Immature natural killer cell (primary cell): ENCODE results near the gene USP21. TPM values are rescaled to one million over a fixed set of nuclear protein-coding genes. Genes with fewer than 3 reads are reported as not detected.

ENCODE experiments used
- DNase-seq, 3 donors: peaks; one replicate each; pipeline ENCODE4 v3.0.0; 2022; ENCODE audit warnings: mixed read lengths in 1 of 3
- H3K27ac Mint-ChIP-seq, 6 donors: one replicate each; pipeline ENCODE4 v1.8.0; 2020; ENCODE audit warnings: mixed read lengths in 6 of 6, mild to moderate bottlenecking in 5 of 6, inconsistent platforms in 4 of 6, moderate library complexity in 3 of 6
- H3K27me3 Mint-ChIP-seq, 3 donors: one replicate each; pipeline ENCODE4 v1.8.0; 2020 to 2021; ENCODE audit warnings: low read depth in 3 of 3, mild to moderate bottlenecking in 3 of 3, mixed read lengths in 3 of 3, moderate library complexity in 3 of 3, inconsistent platforms in 1 of 3
- H3K36me3 Mint-ChIP-seq, 3 donors: one replicate each; pipeline ENCODE4 v1.8.0; 2020; ENCODE audit warnings: mixed read lengths in 3 of 3, inconsistent platforms in 2 of 3, mild to moderate bottlenecking in 2 of 3
- H3K4me1 Mint-ChIP-seq, 2 donors: one replicate each; pipeline ENCODE4 v1.8.0; 2020; ENCODE audit warnings: inconsistent platforms in 2 of 2, mild to moderate bottlenecking in 2 of 2, mixed read lengths in 2 of 2, moderate library complexity in 1 of 2
- H3K4me3 Mint-ChIP-seq, 5 donors: one replicate each; pipeline ENCODE4 v1.8.0; 2020; ENCODE audit warnings: mild to moderate bottlenecking in 5 of 5, mixed read lengths in 5 of 5, inconsistent platforms in 3 of 5, moderate library complexity in 3 of 5
- H3K9me3 Mint-ChIP-seq, 6 donors: one replicate each; pipeline ENCODE4 v1.8.0; 2020; ENCODE audit warnings: mild to moderate bottlenecking in 6 of 6, mixed read lengths in 6 of 6, inconsistent platforms in 4 of 6, moderate library complexity in 3 of 6
- polyA plus RNA-seq, 3 donors: library from polyadenylated mRNA; unstranded; fragments of 300-500 nt; fragmentation: Illumina TruSeq; gene quantifications; one replicate each; pipeline ENCODE4 v1.2.3, GENCODE V29; 2021

The USP21 gene
- polyA plus RNA-seq, 3 donors from 2014 or later, result 9.0 to 25.5 (median 14.7) TPM

DNA sequence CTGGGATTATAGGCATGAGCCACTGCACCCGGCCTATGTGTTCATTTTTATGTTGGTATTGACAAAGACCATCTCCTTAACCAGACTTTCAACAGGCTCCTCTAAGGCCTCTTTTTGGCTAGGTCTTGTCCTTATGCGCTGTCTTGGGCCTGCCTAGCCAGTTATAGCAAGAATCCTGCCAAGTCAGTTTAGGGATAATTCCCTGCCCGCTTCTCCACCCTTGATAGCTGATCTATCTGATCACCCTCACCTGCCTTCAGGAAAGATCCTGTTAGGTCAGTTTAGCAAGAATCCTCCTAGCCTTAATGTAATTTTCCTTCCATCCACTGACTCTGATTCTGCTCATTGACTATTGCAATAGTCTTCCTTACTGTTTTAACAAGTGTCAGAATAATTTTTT lies 20.4 kb downstream of the USP21 start:
- Mint-ChIP-seq H3K4me1 (peaks cover 83 to 92% of the 10 kb centered on the region in 2 donors), H3K4me3 (peak overlapping the region in 4 of 5 donors; percentile 21 to 60 (median 41))

DNA sequence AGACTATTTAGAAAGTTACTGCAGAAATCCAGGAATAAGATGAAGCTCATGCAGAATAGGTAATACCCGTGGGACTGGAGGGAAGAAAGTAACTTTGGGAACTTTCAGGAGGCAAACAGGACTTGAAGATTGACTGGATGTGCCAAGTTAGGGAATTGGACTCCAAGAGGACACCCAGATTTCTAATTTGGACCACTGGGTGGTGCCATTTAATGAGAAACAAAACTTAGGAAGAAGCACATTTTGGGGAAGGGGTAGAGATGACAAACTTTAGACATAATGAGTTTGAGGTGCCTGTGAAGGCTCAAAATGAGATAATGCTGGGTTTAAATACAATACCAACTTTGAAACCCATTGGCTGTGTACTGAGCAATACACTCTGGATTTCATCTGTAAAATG lies 21.3 kb downstream of the USP21 start:
- DNase-seq, result no peak
- H3K4me3 Mint-ChIP-seq, result peak overlapping the region; percentile 18 to 63 (median 36)
- H3K27me3 Mint-ChIP-seq, result peaks cover 0 to 13% (median 9%) of the 10 kb centered on the region in 3 donors
- peaks cover 0 to 3% (median 3%) of the 10 kb centered on the region in 3 donors for H3K36me3 Mint-ChIP-seq
- peaks cover 84 to 92% of the 10 kb centered on the region in 2 donors for H3K4me1 Mint-ChIP-seq
- no peaks in the 10 kb centered on the region for H3K9me3 Mint-ChIP-seq
- H3K27ac Mint-ChIP-seq, result peak overlapping the region; percentile 67 to 95 (median 88)

More for the DNA sequence above, 20.4 kb downstream of the USP21 start:
- Mint-ChIP-seq H3K9me3 (no peaks in the 10 kb centered on the region), H3K27ac (peak overlapping the region in 5 of 6 donors; percentile 73 to 90 (median 84)), H3K36me3 (peaks cover 2 to 3% (median 3%) of the 10 kb centered on the region in 3 donors), H3K27me3 (peaks cover 0 to 7% (median 5%) of the 10 kb centered on the region in 3 donors)
- DNase-seq, result no peak

DNA sequence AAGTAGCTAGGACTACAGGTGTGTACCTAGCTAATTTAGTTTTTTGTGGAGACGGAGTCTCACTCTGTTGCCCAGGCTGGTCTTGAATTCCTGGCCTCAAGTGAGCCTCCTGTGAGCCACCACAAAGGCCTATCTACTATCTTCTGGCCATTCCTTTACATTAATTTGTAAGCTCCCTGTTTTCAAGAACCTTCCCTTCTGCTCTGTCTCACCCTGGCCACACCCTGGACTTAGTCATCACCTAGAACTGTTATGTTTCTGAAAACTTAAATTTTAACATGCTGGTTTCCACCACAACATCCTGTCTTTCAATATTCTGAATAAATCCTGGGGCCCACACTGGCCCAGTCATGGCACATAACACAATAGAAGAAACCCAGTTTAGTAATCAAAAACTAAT lies 22.9 kb downstream of the USP21 start:
- Mint-ChIP-seq H3K4me3 (peak overlapping the region; percentile 78 to 85 (median 83)), H3K36me3 (peaks cover 0 to 3% (median 3%) of the 10 kb centered on the region in 3 donors), H3K4me1 (peaks cover 84 to 92% of the 10 kb centered on the region in 2 donors), H3K27me3 (peaks cover 0 to 13% (median 9%) of the 10 kb centered on the region in 3 donors), H3K27ac (peak overlapping the region; percentile 88 to 99 (median 96)), H3K9me3 (no peaks in the 10 kb centered on the region)
- DNase-seq, result peak; percentile 61 to 70 (median 66)

DNA sequence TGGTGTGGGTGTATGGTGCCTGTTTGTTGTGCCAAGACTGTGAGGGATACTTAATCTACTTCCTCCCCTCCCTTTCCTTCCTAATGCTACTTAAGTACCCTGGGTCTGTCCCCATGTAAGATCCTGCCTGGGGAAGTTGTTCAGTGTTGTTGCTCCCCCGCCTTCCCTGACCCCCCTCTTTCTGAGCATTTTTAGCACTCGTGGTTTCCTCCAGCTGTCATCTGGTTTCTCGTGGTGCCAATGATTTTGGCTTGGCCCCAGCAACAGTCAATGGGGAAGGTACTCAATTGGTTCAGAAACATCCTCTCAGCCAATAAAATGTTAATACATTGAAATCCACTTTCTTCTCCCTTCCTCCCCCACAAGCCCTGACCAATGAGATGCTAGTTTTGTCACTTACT lies 26.0 kb downstream of the USP21 start:
- Mint-ChIP-seq H3K27ac (peak overlapping the region; percentile 88 to 94 (median 94)), H3K4me3 (peak overlapping the region; percentile 80 to 85 (median 83)), H3K27me3 (peaks cover 0 to 13% (median 9%) of the 10 kb centered on the region in 3 donors), H3K9me3 (no peaks in the 10 kb centered on the region), H3K4me1 (peaks cover 80 to 90% of the 10 kb centered on the region in 2 donors), H3K36me3 (peaks cover 0 to 3% (median 2%) of the 10 kb centered on the region in 3 donors)
- DNase-seq, result peak; percentile 82 to 87 (median 83)

DNA sequence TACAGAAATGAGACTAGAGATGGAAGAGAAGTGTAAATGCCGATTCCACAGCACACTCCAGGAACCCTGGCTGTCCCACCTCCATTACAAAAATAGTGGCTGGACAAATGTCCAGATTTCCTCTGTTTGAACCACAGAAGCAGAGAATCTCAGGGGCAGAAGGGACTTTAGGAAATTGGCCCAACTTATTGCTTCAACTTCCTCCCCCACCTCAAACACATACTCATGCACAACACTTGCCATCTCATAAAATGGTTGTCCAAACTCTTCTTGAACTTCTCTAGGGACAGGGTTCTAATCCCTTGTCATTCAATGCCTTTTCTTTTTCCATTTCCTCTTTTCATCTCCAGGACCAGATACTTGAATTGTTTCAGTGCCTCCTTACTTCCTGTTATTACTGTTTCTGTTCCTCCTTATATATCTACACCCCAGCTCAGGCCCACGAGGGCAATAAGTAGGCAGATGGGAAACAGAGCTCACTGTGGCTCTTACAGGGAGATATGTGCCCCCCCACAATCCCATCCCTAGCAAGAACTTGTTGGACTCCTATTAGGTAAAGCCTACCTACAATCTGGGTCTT lies 26.5 kb downstream of the USP21 start:
- Mint-ChIP-seq H3K9me3 (no peaks in the 10 kb centered on the region), H3K36me3 (peaks cover 0 to 3% (median 0%) of the 10 kb centered on the region in 3 donors), H3K4me3 (peak overlapping the region; percentile 80 to 85 (median 83)), H3K27me3 (peaks cover 0 to 13% (median 9%) of the 10 kb centered on the region in 3 donors), H3K27ac (peak overlapping the region; percentile 88 to 94 (median 94)), H3K4me1 (peaks cover 74 to 85% of the 10 kb centered on the region in 2 donors)
- DNase-seq, result no peak

DNA sequence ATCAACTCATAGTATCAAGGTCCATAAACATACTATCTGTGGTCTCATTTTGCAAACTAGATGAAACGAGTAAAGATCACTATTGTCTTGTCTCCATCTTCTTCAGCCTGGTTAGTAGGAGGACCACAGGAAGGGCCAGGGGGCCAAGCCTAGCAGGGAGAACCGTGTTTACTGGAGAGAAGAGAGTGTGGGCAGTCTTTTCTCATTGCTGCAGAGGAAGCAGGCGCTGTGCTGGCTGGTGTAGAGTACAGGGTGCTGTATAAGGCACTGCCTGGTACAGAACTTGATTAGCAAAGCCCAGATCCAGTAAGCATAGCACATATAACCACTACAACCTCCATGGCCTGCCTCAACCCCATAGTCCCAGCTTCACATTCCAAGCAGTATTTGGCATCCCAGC lies 28.0 kb downstream of the USP21 start:
- H3K36me3 Mint-ChIP-seq, result peaks cover 0 to 3% (median 0%) of the 10 kb centered on the region in 3 donors
- H3K9me3 Mint-ChIP-seq, result no peaks in the 10 kb centered on the region
- peaks cover under 1 to 13% (median 7%) of the 10 kb centered on the region in 3 donors for H3K27me3 Mint-ChIP-seq
- DNase-seq, result no peak
- H3K4me1 Mint-ChIP-seq, result peaks cover 70 to 75% of the 10 kb centered on the region in 2 donors
- H3K4me3 Mint-ChIP-seq, result peak overlapping the region in 4 of 5 donors; percentile 30 to 69 (median 56)
- H3K27ac Mint-ChIP-seq, result peak overlapping the region; percentile 88 to 94 (median 94)

DNA sequence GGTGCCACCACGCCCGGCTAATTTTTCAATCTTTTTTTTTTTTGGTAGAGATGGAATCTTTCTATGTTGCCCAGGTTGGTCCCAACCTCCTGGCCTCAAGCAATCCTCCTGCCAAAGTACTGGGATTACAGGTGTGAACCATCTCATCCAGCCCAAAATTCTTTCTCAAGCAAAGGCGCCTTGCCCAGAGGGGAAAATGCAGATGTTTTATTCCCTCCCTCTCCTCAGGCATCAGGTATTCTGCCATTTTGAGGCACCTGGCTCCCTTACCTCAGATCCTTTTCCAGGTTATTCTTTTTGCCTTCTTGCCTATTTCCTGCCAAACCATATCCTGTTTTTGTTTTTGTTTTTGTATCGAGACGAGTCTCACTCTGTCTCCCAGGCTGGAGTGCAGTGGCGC lies 29.1 kb downstream of the USP21 start:
- no peaks in the 10 kb centered on the region for H3K36me3 Mint-ChIP-seq
- H3K4me3 Mint-ChIP-seq, result no peak overlapping the region
- H3K4me1 Mint-ChIP-seq, result peaks cover 72 to 75% of the 10 kb centered on the region in 2 donors
- H3K27ac Mint-ChIP-seq, result peak overlapping the region in 5 of 6 donors; percentile 75 to 93 (median 79)
- DNase-seq, result no peak
- no peaks in the 10 kb centered on the region for H3K9me3 Mint-ChIP-seq
- peaks cover 2 to 13% (median 4%) of the 10 kb centered on the region in 3 donors for H3K27me3 Mint-ChIP-seq

DNA sequence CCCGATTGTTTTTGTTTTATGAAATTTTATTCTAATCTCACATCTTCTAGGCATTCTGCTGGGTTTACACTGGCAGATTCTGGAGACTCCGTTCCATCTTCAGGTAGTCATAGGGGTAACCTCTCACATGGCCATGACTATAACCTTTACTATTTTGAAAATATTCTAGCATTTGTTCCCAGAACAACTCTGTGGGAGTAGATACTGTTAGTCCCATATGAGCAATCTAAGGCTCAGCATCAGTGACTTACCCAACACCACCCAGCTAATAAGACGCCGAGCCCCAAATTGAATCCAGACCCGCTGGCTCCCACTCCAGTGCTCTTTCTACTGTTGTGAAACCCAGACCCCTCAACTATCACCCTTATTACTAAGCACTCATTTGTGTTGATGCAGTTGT lies 29.7 kb downstream of the USP21 start:
- Mint-ChIP-seq H3K4me1 (peaks cover 71 to 75% of the 10 kb centered on the region in 2 donors), H3K4me3 (no peak overlapping the region), H3K9me3 (no peaks in the 10 kb centered on the region), H3K27ac (peak overlapping the region in 5 of 6 donors; percentile 20 to 68 (median 55)), H3K36me3 (no peaks in the 10 kb centered on the region), H3K27me3 (peaks cover 2 to 10% (median 4%) of the 10 kb centered on the region in 3 donors)
- DNase-seq, result no peak

DNA sequence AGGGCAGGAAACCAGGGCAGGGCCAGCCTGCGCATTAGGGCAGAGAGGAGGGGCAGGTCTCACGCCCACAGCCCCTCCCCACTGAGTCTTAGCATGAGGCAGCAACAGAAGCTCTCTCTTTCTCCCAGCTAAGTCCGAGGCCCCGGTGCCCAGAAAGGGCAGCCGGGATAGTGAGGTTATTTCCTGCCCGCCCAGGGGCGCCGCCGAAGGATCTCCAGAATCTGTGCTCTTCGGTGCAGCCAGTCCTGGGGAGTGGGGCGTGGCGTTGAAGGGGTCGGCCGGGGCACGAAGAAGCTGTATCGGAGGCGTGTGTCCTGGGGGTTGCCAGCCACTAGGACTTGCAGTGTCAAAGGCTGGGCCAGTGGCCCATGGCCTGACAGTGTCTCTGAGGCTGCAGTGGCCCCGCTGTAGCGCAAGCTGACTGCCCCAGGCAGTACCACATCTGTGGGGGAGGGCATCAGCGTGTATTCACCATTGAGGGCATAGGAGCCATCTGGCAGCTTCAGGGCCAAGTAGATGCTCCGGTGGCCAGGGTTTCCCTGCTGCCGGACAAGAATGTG lies 31.7 kb downstream of the USP21 start:
- Mint-ChIP-seq H3K4me3 (no peak overlapping the region), H3K27me3 (peaks cover 0 to 2% (median 0%) of the 10 kb centered on the region in 3 donors), H3K9me3 (no peaks in the 10 kb centered on the region), H3K27ac (no peak overlapping the region), H3K4me1 (peaks cover 70 to 75% of the 10 kb centered on the region in 2 donors), H3K36me3 (no peaks in the 10 kb centered on the region)
- DNase-seq, result no peak

DNA sequence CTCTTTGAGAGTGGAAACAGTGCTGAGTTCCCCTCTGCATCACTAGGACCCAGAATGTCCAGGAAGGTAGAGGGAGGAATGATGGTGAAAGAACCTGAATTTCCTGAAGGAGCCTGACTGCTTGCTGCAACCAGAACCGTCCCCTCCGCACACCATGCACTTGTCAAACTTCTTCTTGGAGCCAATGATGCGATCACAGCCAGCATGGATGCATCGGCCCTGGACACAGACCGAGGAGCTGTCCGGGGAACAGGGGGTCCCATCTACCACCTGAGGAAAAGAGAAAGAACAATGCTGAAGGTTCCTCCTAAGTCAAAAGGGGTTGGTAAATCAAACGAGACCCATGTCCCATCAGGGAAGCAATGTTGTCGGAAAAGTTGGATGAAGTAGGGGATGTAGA lies 32.7 kb downstream of the USP21 start:
- Mint-ChIP-seq H3K9me3 (no peaks in the 10 kb centered on the region), H3K27me3 (peaks cover 0 to 2% (median 0%) of the 10 kb centered on the region in 3 donors), H3K27ac (no peak overlapping the region), H3K36me3 (no peaks in the 10 kb centered on the region), H3K4me1 (peaks cover 68 to 70% of the 10 kb centered on the region in 2 donors), H3K4me3 (no peak overlapping the region)
- no peak for DNase-seq

DNA sequence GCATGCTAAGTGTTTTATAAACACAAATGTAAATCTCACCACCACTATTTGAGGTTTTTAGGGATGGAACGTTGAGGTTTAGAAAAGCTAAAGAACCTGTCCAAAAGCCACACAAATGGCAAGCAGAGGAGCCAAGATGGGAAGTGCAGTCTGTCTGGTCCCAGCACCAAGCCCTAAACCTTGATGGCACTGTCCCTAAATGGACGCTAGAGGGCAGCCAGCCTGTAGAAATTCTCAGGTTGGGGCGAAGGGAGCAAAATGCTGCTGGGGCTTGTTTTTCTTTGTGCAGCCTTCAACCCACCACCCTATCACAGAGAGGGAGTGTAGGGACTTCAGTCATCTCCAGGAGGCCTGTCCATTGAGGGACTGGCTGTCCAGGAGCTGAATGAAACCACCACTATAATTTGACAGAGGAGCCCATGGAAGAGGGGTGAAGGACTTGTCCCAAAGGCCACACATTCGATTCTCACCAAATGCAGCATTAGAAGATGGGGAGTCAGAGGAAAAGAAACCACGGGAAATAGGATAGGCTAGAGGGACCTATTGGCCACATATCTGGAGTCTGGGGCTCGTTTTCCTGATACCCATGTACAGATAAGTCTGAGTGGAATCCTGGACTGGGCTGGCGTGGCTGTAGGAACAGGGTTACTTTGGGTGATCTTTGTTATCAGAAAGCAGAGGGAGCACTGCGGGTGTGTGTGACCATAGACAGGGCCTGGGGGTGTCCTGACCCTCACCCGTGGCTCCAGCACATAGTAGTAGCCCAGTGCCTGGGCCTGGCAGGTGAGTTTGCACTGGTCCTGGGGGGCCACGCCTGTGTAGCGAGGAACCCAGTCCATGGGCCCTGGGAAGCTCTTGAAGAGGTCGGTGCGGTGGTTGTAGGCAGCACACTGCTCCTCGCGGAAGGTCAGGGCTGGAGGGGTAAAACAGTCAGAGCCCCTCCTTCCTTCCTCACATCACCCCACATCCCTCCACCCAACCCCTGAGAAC lies 33.5 kb downstream of the USP21 start:
- peak; percentile 64 to 75 (median 71) for DNase-seq
- Mint-ChIP-seq H3K4me3 (peak overlapping the region; percentile 21 to 69 (median 62)), H3K27ac (peak overlapping the region; percentile 73 to 94 (median 91)), H3K36me3 (no peaks in the 10 kb centered on the region), H3K9me3 (no peaks in the 10 kb centered on the region), H3K4me1 (peaks cover 60 to 66% of the 10 kb centered on the region in 2 donors), H3K27me3 (peaks cover 0 to 2% (median 0%) of the 10 kb centered on the region in 3 donors)

DNA sequence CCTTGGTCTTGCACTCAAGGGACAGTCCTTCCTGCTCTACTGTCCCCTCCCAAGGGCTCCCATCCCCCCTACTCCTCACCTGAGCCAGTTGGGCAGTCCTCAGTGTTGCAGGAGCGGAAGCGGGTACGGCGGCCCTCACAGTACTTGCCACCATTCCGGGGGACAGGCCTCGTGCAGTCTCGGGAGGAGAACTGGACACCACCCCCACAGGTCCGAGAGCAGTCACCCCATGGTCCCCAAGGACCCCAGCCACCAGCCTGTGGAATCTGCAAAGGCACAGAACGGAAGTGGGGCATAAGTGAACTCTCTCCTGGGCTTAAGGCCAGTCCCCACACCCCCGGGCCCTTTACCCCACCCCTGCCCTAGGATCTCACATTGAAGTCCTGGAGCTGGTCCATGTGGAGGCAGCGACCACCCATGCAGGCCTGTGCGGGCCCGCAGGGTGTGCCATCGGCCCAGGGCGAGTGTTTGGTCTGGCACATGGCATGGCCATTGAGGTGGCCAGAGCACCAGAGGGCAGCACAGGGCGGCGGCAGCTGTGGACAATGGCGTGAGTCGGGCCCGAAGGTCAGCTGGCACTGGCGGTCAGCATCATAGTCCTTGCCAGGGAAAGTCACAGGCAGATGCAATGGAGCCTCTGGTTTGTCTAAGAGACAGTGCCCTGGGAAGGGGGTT lies 34.4 kb downstream of the USP21 start:
- Mint-ChIP-seq H3K27me3 (peaks cover 0 to 2% (median 0%) of the 10 kb centered on the region in 3 donors), H3K27ac (peak overlapping the region in 5 of 6 donors; percentile 83 to 94 (median 93)), H3K9me3 (no peaks in the 10 kb centered on the region), H3K4me1 (peaks cover 55 to 60% of the 10 kb centered on the region in 2 donors), H3K36me3 (peaks cover 0 to under 1% (median 0%) of the 10 kb centered on the region in 3 donors), H3K4me3 (peak overlapping the region in 1 of 5 donors; percentile 40)
- DNase-seq, result no peak

DNA sequence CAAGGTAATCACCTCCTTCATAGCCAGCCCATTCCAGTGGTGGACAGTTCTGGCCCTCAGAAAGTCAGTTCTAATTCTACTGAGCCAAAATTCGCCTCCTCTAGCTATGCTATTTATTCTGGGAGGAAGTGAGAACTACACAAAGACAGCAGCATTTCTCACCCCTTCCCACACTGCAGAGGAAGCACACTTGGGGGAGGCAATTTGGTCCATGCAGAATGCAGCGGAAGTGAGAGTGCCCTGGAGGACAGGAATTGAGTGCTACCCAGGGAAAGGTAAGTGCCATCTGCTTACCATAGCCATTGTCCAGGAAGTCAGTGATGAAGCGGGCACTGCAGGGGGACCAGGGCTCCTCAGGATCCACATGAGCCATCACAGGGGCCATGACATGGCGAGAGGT lies 35.9 kb downstream of the USP21 start:
- DNase-seq, result peak; percentile 32 to 39 (median 33)
- no peaks in the 10 kb centered on the region for H3K9me3 Mint-ChIP-seq
- H3K4me3 Mint-ChIP-seq, result peak overlapping the region; percentile 53 to 87 (median 84)
- peak overlapping the region; percentile 87 to 97 (median 94) for H3K27ac Mint-ChIP-seq
- peaks cover 0 to 6% (median 2%) of the 10 kb centered on the region in 3 donors for H3K27me3 Mint-ChIP-seq
- peaks cover 0 to 3% (median 0%) of the 10 kb centered on the region in 3 donors for H3K36me3 Mint-ChIP-seq
- H3K4me1 Mint-ChIP-seq, result peaks cover 47 to 64% of the 10 kb centered on the region in 2 donors
